Measurements from ENCODE around the gene OR52I2.

The OR52I2 gene

GRCh38 chr11:4606231-4607015, 24.9 kb downstream of the OR52I2 start:
- in situ Hi-C loops (cut with MboI; ENCODE audit: low pct_unique_long_range_greater_than_20kb, low sequenced_read_pairs): no loop called here
- peak; percentile 21 for DNase-seq

- in situ Hi-C loops (cut with MboI; ENCODE audit: low pct_unique_long_range_greater_than_20kb, low sequenced_read_pairs): no loop called here
- no peak for DNase-seq
These were observed 25.6 kb downstream of the OR52I2 start for GRCh38 chr11:4607096-4607495.

GRCh38 chr11:4607781-4608666, 26.5 kb downstream of the OR52I2 start, which contains the start of gene TRIM68:
TRIM68 (minus strand) TSS chr11:4608231; CDS start chr11:4605504, 2,727 bp downstream.
- in situ Hi-C loops (cut with MboI; ENCODE audit: low pct_unique_long_range_greater_than_20kb, low sequenced_read_pairs): no loop called here
- DNase-seq: peak; percentile 96

- peak; percentile 14 for DNase-seq
These were observed 28.9 kb downstream of the OR52I2 start for GRCh38 chr11:4610258-4610935.

GRCh38 chr11:4611986-4612385, 30.4 kb downstream of the OR52I2 start:
- in situ Hi-C loops (cut with MboI; ENCODE audit: low pct_unique_long_range_greater_than_20kb, low sequenced_read_pairs): no loop called here
- DNase-seq: no peak

More at GRCh38 chr11:4610258-4610935, 28.9 kb downstream of the OR52I2 start:
- in situ Hi-C loops (cut with MboI; ENCODE audit: low pct_unique_long_range_greater_than_20kb, low sequenced_read_pairs): no loop called here

GRCh38 chr11:4615856-4616444, 34.4 kb downstream of the OR52I2 start:
- DNase-seq: no peak
- in situ Hi-C loops (cut with MboI; ENCODE audit: low pct_unique_long_range_greater_than_20kb, low sequenced_read_pairs): no loop called here

- no peak for DNase-seq
- in situ Hi-C loops (cut with MboI; ENCODE audit: low pct_unique_long_range_greater_than_20kb, low sequenced_read_pairs): no loop called here
These were observed 38.0 kb downstream of the OR52I2 start for GRCh38 chr11:4619514-4619913.

- peak; percentile 48 for DNase-seq
- in situ Hi-C loops (cut with MboI; ENCODE audit: low pct_unique_long_range_greater_than_20kb, low sequenced_read_pairs): loop anchor here (25.0 kb wide), 1 partner anchor 386 kb away; no protein-coding TSS in a partner anchor
These were observed 44.9 kb downstream of the OR52I2 start for GRCh38 chr11:4626207-4627099.

GRCh38 chr11:4636136-4636535, 54.6 kb downstream of the OR52I2 start:
- in situ Hi-C loops (cut with MboI; ENCODE audit: low pct_unique_long_range_greater_than_20kb, low sequenced_read_pairs): loop anchor here (25.0 kb wide), 1 partner anchor 376 kb away; no protein-coding TSS in a partner anchor
- DNase-seq: no peak

GRCh38 chr11:4636962-4637661, 55.6 kb downstream of the OR52I2 start, which contains the start of gene OR51D1:
OR51D1 (plus strand) TSS chr11:4637477; CDS start chr11:4639791, 2,314 bp downstream.
- DNase-seq: peak; percentile 71
- in situ Hi-C loops (cut with MboI; ENCODE audit: low pct_unique_long_range_greater_than_20kb, low sequenced_read_pairs): loop anchor here (25.0 kb wide), 1 partner anchor 375 kb away; no protein-coding TSS in a partner anchor

- in situ Hi-C loops (cut with MboI; ENCODE audit: low pct_unique_long_range_greater_than_20kb, low sequenced_read_pairs): loop anchor here (25.0 kb wide), 1 partner anchor 375 kb away; no protein-coding TSS in a partner anchor
- DNase-seq: no peak
These were observed 56.1 kb downstream of the OR52I2 start for GRCh38 chr11:4637662-4638047.

GRCh38 chr11:4639931-4640330, 58.4 kb downstream of the OR52I2 start:
- in situ Hi-C loops (cut with MboI; ENCODE audit: low pct_unique_long_range_greater_than_20kb, low sequenced_read_pairs): loop anchor here (25.0 kb wide), 1 partner anchor 372 kb away; no protein-coding TSS in a partner anchor

GRCh38 chr11:4641501-4641900, 60.0 kb downstream of the OR52I2 start:
- in situ Hi-C loops (cut with MboI; ENCODE audit: low pct_unique_long_range_greater_than_20kb, low sequenced_read_pairs): loop anchor here (25.0 kb wide), 1 partner anchor 371 kb away; no protein-coding TSS in a partner anchor
- no peak for DNase-seq

More at GRCh38 chr11:4639931-4640330, 58.4 kb downstream of the OR52I2 start:
- DNase-seq: no peak

GRCh38 chr11:4642043-4642442, 60.5 kb downstream of the OR52I2 start:
- in situ Hi-C loops (cut with MboI; ENCODE audit: low pct_unique_long_range_greater_than_20kb, low sequenced_read_pairs): loop anchor here (25.0 kb wide), 1 partner anchor 370 kb away; no protein-coding TSS in a partner anchor

More at GRCh38 chr11:4642043-4642442, 60.5 kb downstream of the OR52I2 start:
- DNase-seq: no peak

Measured in KBM-7 (cell line).